GM13977 (cell line): ENCODE data around the gene PPP1R14D.

Experiments
- DNase-seq: peaks from one replicate; pipeline ENCODE4 v3.0.0; 2012; ENCODE audit warnings: low spot score
- CTCF ChIP-seq: IDR thresholded peaks from 2 replicates; pipeline ENCODE4 v1.5.1; 2012; ENCODE audit warnings: mild to moderate bottlenecking, control low read depth; ENCODE audit not compliant: insufficient read depth; ENCODE audit errors: extremely low read depth, missing control alignments
- in situ Hi-C: fragments of 300-500 bp; cut with MboI; formaldehyde crosslinking; loops from one replicate; pipeline ENCODE4 v1.12.0; 2022; ENCODE audit warnings: low sequenced_read_pairs, low pct_unique_long_range_greater_than_20kb, mixed read lengths, inconsistent platforms; ENCODE audit not compliant: unreplicated experiment

PPP1R14D gene

GRCh38 chr15:40828447-40829036 is at the start of gene PPP1R14D:
PPP1R14D (minus strand) TSS chr15:40828708; CDS start chr15:40828641, 67 bp downstream.
- no peak for DNase-seq
- TF ChIP-seq CTCF: no peak
- in situ Hi-C loops: no loop called here

- TF ChIP-seq CTCF: no peak
- DNase-seq: no peak
- in situ Hi-C loops: no loop called here
Observed at GRCh38 chr15:40877694-40878093, 49.2 kb upstream of the PPP1R14D start.

- DNase-seq: no peak
- in situ Hi-C loops: no loop called here
- TF ChIP-seq CTCF: no peak
Observed at GRCh38 chr15:40875991-40876730, 47.7 kb upstream of the PPP1R14D start.

GRCh38 chr15:40873694-40874561 is 45.4 kb upstream of the PPP1R14D start, which contains the start of gene RHOV:
RHOV (minus strand) TSS chr15:40874234; CDS start chr15:40874139, 95 bp downstream.
- DNase-seq: peak; percentile 84
- in situ Hi-C loops: no loop called here
- peak; percentile 71 for TF ChIP-seq CTCF

- in situ Hi-C loops: no loop called here
- TF ChIP-seq CTCF: no peak
- no peak for DNase-seq
Observed at GRCh38 chr15:40872791-40873693, 44.5 kb upstream of the PPP1R14D start.
